Astrocyte of the hippocampus (primary cell): ENCODE measurements around the gene DTNB.

Experiments used
- DNase-seq: peaks from one replicate; pipeline ENCODE4 v3.0.0; 2011; ENCODE audit warnings: low read depth, low spot score

Gene DTNB

GRCh38 chr2:25388491-25388890, 284.9 kb downstream of the DTNB start:
- DNase-seq = no peak

GRCh38 chr2:25387876-25388449, 285.4 kb downstream of the DTNB start:
- no peak for DNase-seq

- DNase-seq = no peak
Observed at GRCh38 chr2:25386971-25387875, 286.2 kb downstream of the DTNB start.

- no peak for DNase-seq
Observed at GRCh38 chr2:25385910-25386309, 287.5 kb downstream of the DTNB start.

- DNase-seq = no peak
Observed at GRCh38 chr2:25383806-25384205, 289.6 kb downstream of the DTNB start.

GRCh38 chr2:25381502-25381901, 291.9 kb downstream of the DTNB start:
- DNase-seq = no peak

GRCh38 chr2:25380586-25381375, 292.6 kb downstream of the DTNB start:
- DNase-seq = no peak

GRCh38 chr2:25380023-25380422, 293.4 kb downstream of the DTNB start:
- no peak for DNase-seq

- DNase-seq = no peak
Observed at GRCh38 chr2:25379535-25379934, 293.8 kb downstream of the DTNB start.

GRCh38 chr2:25378731-25379490, 294.5 kb downstream of the DTNB start:
- DNase-seq = no peak

GRCh38 chr2:25377822-25378421, 295.5 kb downstream of the DTNB start:
- no peak for DNase-seq

GRCh38 chr2:25376750-25377621, 296.4 kb downstream of the DTNB start:
- peak; percentile 96 for DNase-seq

GRCh38 chr2:25375989-25376545, 297.3 kb downstream of the DTNB start:
- no peak for DNase-seq

- DNase-seq = no peak
Observed at GRCh38 chr2:25375371-25375988, 297.9 kb downstream of the DTNB start.

- DNase-seq = no peak
Observed at GRCh38 chr2:25374827-25375226, 298.6 kb downstream of the DTNB start.

GRCh38 chr2:25374411-25374810, 299.0 kb downstream of the DTNB start:
- no peak for DNase-seq

GRCh38 chr2:25373269-25373981, 300.0 kb downstream of the DTNB start:
- no peak for DNase-seq

GRCh38 chr2:25372405-25373268, 300.7 kb downstream of the DTNB start:
- no peak for DNase-seq
